Epithelial cell of prostate (primary cell): Measurements from ENCODE around the gene PLAC1.
A peak's percentile ranks its signal among the peaks of the same experiment; 100 is the strongest.

Source experiments
- DNase-seq: peaks from one replicate; pipeline ENCODE4 v3.0.0-alpha.2; 2011; ENCODE audit warnings: low read depth, low spot score
- H3K27ac ChIP-seq: fragments of 450-650 bp; 2 replicates; pipeline ENCODE4 v1.5.1; 2017; ENCODE audit warnings: mild to moderate bottlenecking

The PLAC1 gene

DNA sequence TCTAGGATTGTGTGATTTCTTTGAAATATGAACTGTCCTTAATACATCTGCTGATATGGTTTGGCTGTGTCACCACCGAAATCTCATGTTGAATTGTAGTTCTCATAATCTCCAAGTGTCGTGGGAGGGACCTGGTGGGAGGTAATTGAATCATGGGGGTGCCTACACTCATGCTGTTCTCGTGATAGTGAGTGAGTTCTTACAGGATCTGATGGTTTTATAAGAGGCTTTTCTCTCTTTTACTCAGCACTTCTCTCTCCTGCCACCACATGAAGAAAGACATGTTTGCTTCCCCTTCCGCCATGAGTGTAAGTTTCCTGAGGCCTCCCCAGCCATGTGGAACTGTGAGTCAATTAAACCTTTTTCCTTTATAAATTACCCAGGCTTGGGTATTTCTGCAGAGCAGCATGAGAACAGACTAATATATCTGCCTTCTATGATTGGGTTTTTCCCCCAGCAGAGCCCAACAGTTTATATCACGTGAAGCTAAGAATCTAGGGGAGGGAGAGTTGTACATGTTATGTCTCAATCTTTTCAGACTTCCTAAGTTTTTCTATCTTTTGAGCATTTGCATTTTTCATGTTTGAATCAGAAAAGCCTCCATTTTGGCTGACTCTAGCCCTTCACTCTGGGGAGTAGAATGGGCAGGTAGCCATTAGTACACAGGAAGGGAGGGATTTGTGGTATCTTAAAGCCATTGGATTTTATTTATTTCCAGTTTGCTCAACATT lies 58.9 kb downstream of the PLAC1 start:
- no peak overlapping the region for H3K27ac ChIP-seq
- no peak for DNase-seq

DNA sequence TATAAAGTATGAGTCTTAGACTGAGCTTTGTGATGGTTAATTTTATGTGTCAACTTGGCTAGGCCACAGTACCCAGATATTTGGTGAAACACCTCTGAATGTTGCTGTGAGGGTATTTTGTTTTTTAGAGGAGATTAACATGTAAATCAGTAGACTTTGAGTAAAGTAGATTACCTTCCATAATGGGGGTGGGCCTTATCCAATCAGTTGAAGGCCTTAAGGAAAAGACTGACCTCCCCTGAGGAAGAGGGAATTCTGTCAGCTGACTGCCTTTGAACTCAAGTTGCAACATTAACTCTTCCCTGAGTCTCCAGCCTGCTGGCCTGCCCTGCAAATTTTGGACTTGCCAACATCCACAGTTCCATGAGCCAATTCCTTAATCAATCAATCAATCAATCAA lies 66.0 kb downstream of the PLAC1 start:
- H3K27ac ChIP-seq: no peak overlapping the region
- no peak for DNase-seq

DNA sequence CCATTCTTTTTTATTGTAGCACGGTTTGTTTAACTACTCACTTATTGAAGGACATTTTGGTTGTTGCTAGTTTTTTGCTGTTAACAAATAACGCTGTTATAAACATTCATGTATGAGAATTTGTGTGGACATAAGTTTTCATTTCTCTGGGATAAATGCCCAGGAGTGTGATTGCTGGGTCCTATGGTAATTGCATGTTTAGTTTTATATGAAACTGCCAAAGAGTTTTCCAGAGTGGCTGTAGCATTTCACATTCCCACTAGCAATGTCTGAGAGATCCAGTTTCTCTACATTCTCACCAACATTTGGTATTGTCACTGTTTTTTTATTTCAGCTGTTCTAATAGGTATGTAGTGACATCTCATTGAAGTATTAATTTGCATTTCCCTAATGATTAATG lies 66.8 kb downstream of the PLAC1 start:
- no peak for DNase-seq
- H3K27ac ChIP-seq: no peak overlapping the region

DNA sequence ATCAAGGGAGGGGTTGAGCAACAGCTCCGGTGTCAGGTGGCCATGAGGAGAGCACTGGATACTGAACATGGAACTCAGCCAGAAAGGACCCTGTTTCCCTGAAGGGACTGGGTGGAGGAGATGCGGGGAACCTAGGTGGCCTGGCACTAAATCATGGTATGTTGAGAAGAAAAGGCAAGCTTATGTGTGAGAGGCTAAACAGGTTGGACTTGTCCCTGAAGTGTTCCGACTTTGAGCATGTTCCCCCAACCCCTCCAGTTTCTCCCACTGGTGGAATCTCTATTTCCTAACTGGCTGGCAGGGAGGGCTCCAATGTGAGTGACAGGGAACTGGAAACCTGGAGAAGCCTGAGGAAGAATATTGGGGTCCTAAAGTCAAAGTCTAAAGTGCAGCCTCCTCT lies 69.5 kb downstream of the PLAC1 start:
- no peak overlapping the region for H3K27ac ChIP-seq
- no peak for DNase-seq

DNA sequence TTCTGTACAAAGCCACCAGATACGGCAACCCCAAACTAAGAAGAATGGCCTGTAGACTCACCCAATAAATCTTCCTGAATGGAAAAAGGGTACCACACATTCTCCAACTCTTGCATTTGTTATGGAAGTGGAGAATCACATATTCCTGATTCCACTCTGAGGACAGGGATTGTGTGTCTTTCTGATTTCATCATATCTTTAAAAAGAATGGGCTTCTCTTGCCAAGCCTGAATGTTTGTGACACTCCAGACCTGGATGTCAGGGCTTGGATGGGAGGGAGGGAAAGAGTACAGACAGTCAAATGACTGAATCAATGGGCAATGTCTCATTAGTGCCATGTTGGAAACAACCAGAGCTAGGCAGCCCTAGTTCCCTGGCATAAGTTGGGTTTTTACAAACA lies 77.4 kb downstream of the PLAC1 start:
- DNase-seq: no peak
- no peak overlapping the region for H3K27ac ChIP-seq

DNA sequence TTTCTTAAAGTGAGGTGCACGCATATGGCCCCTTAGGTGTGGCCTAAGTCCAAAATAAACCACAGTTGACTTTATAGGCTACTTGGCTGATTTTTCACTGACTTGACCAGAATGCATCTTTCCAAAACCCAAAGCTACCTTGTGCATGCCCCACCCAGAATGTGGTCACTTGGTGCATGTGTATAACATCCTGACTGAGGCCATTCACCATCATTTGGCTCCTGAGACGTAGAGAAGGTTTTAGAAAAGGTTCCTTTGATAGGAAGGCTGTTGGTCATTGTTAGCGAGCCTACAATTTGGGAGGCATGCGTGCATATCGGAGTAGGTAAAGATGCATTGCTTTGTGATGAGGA lies 84.6 kb downstream of the PLAC1 start:
- H3K27ac ChIP-seq: peak overlapping the region; percentile 22
- no peak for DNase-seq

DNA sequence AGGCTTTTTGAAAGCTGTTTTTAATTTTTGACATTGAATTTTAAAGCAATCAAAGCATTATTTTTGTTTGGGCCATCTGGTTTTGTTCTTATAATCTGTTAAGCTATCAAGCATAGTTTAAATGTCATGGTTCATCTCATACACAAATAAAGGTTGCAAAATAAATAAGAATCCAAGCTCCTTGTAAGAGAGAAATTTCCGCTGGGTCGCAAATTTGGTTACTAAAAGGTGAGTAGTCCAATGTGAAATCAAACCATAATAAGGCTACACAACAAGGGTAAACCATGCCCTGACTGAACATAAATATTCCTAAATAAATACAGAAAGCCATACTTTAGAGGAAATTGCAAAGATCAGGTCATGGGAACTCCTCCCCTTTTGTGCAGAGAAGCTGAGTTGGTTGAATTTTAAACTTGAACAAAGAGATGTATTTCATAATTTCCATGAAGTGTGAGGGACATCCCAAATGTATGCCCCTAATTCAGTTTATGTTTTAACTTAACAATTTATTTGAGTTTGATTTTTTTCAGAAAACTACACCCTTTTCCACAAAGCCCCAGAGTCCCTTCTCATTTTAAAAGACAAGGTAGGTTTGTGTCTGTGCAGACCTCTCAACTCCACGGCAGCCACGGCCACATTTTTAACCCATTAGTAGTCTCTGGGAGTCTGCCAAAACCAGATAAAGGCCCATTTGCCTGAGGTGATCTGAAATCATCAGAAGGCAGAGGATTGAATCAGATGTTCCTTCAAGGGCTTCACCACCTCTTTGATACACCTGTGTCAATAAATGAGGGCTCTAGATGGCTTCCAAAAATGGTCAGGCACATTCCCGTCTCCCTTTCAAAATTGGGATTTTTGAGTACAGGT lies 85.2 kb downstream of the PLAC1 start:
- DNase-seq: peak; percentile 18

DNA sequence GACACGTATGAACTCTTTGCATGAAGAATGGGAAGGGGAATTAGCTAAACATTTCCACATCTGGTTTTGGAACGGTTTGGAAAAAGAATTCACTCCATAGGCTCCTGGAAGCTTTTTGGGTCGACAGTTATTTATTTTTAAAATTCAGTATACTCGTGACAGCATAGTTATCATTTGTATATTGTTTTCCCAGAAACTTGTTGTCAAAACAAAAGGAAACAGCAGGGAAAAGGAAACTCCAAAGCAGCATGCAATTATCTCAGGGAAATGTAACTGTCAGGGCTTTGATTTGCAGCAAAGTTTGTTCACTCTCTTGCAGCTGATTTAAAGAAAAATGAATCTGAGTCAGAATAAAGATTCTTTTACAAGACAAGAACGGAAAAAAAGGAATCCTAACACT lies 86.5 kb downstream of the PLAC1 start:
- no peak overlapping the region for H3K27ac ChIP-seq
- DNase-seq: no peak

More for the DNA sequence above, 85.2 kb downstream of the PLAC1 start:
- peak overlapping the region; percentile 22 for H3K27ac ChIP-seq

DNA sequence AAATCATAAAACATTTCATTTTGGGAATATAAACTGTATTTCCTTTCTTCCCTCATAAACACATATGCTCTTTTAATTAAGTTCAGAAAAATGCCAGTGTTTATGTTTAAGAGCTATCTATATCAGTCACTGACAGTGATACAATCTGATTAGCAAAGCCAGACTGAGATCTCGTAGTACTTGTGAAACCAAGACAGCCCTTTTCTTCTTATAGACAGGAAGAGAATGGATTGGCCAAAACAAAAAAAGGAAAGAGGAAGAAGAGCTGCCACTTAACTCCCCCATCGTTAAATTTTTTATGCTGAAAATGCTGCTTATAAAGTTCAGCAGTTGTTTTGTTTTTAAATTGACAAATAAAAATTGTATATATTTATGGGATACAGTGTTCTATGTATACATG lies 87.4 kb downstream of the PLAC1 start:
- H3K27ac ChIP-seq: no peak overlapping the region
- no peak for DNase-seq

DNA sequence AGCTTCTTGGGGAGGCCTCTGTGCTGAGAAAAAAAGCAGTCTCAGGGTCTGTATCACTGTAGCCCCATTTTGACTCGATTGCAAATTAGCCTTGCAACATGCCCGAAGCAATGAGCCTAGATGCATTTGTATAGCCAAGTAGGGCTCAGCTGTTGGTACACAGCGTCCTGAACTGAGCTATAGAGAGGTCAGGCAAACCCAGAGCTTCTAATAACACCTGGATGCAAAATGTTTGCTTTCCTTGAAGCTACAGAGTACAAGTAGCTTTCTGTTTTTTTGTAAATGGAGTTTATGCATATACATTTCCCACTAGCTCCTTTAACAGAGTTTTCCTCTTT lies 87.8 kb downstream of the PLAC1 start:
- H3K27ac ChIP-seq: no peak overlapping the region
- DNase-seq: no peak

DNA sequence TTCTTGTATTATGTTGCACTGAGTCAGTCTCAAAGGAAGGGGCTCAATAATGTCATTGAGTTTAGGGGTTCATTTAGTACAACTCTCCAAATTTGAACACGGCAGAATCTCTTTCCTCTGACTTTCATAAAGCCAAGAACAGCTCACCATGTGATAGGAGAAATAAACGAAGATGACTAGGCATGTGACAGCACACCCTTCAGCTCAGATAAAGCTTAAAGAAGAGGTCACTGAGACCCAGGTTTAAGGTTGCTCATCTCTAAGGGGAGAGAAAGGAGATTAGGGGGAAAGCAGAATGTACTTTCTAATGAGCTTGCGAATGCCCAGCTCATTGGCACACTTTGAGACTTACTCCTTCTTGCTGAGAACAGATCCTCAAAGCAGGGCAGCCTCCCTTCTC lies 89.0 kb downstream of the PLAC1 start:
- no peak for DNase-seq
- no peak overlapping the region for H3K27ac ChIP-seq

DNA sequence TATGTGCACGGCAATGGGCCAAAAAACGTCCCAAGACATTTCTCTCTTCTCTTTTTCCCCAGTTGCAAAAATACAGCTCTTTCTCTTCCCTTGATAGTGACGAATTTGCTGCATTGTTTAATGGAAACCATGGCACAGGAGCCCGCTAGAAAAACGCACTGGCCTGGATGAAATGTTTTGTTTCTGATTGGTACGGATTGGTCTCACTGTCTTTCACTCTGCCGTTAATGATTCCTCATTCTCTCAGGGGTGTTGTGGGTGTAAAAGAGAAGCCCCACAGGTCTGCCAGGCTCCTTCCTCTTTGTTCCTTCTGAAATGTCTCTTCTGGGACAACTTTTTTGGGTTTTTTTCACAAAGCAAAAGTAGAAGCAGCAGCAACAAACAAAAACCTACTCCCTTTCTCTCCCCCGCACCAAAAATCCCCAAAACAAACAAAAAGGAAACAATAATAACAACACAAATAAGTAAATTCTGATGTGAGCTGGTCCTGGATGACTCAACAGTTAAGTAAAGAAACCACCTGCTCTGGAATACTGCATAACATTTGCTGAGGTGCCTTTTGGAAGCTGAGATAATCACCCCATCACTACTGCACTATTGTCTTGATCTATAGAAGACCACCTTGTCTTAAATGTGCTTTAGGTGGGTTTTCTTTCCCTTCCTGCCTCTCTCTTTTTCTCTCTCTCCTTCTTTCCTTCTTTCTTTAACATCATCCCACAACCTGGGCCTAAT lies 89.8 kb downstream of the PLAC1 start:
- no peak overlapping the region for H3K27ac ChIP-seq
- DNase-seq: no peak

DNA sequence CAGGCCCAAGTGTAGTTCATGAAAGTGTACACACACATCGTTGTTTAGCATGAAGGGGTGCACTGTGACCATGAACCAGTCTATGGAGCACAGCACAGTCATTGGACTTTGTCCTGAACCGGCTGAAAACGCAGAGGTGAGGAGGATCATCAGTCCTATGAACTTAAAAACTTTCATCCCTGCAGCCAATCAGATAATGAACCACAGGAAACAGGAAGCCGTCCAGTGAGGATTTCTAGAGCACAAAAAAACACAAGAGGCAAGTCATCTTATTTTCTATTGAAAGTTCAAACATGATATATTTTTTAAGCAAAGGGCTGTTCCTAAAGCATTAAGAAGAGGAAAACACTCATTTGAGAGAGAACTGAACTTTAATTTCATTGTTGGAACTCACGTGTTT lies 91.8 kb downstream of the PLAC1 start:
- no peak overlapping the region for H3K27ac ChIP-seq
- no peak for DNase-seq

DNA sequence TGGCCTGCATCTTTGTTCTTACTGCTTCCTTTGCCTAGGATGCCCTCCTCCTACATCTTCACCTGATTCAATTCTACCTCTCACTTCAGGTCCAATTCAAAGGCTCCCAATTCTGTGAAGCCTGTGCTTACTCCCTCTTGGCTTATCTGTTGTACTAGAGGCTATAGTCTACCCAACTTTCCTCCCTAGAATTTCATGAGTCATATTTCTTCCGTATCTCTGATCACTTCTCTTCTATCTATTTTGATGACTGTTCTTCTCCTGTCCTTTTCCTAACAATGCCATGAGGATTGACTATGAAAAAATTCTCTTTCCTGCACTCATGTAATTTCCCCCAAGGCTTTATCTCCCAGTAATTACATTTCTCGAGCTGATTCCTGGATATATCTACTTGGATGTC lies 96.3 kb downstream of the PLAC1 start:
- H3K27ac ChIP-seq: no peak overlapping the region
- DNase-seq: no peak

DNA sequence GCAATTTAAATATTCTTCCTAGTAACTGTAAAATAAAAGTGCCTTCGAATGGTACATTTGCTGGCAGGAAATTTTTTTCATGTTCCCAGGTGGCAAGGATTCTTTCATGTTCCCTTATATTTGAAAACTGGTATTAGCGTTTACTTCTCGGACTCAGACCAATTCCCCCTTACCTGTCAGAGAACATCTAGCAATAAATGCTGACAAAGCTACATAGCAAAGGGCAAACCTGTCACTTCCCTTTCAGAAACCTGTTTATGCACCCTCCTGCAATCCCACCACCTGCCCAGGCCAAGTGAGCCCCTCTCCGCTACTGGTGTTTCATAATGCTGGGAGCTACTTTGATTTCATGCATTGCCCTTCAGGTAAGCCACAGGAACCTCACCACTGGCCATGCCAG lies 100.1 kb downstream of the PLAC1 start:
- no peak for DNase-seq
- H3K27ac ChIP-seq: no peak overlapping the region

DNA sequence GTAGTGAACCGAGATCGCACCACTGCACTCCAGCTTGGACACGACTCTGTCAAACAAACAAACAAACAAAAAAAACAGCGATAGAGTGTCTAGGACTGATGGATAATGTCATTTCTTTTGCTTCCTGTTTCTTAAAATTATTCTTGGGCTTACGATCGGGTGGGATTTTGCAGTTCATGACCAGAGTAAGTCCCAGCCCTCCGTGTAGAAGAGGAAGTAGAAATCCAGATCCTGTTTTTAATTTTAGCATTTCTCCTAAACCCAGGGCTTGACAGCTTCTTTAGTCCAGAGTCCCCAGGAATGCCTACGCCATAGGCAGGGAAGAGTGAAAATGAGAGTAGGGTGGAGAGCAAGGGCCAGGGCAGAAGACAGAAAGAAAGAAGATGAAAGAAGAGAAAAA lies 104.0 kb downstream of the PLAC1 start:
- H3K27ac ChIP-seq: no peak overlapping the region
- no peak for DNase-seq

DNA sequence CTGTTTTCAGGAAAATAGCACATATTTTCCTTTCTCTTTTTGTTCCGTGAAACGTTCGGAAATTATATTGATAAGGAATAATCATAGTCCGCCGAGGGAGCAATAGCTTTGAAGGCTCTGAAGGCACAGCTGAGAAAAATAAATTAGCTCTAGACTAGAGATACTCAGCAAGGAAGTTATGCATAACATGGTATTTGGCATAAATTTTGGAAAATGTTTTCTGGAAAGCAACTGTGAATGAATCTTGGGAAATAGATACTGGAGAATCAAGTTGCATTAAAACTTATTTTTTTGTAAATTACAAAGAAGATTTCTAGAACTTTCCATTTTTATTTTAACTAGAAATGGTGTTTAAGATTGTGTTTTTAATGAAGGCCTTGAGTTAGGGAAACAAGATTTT lies 105.9 kb downstream of the PLAC1 start:
- DNase-seq: no peak

DNA sequence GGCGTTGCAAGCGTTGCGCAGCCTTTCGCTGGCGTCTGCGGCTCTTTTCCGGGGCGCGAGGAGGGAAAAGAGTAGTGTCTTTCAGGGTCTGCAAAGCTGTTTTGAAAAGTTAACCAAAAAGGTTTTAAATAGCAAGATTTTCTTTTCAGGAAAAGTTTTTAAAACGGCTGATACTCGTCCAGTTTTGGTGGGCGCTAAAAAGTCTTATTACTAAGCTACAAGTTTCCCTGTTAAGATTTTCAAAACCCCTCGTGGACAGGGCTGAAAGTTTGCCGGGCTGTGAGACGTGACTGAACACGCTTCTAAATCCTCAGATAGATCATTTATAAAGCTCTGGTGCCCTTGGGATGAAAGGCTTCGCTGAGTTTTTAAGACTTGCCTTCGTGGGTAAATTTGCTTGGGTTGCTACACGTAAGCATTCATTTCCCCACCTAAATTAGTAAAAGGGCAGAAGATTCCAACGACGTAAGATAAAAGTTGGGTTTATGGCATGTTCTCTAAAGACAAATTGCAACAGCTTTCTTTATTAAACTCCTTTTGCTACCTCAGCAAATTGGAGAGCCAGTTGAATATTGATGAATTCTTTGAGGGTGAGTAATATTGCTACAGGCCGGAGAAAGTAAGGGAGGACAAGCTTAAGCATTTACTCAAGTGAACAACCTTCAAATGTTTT lies 106.8 kb downstream of the PLAC1 start:
- no peak for DNase-seq
- H3K27ac ChIP-seq: no peak overlapping the region

More for the DNA sequence above, 105.9 kb downstream of the PLAC1 start:
- H3K27ac ChIP-seq: no peak overlapping the region

DNA sequence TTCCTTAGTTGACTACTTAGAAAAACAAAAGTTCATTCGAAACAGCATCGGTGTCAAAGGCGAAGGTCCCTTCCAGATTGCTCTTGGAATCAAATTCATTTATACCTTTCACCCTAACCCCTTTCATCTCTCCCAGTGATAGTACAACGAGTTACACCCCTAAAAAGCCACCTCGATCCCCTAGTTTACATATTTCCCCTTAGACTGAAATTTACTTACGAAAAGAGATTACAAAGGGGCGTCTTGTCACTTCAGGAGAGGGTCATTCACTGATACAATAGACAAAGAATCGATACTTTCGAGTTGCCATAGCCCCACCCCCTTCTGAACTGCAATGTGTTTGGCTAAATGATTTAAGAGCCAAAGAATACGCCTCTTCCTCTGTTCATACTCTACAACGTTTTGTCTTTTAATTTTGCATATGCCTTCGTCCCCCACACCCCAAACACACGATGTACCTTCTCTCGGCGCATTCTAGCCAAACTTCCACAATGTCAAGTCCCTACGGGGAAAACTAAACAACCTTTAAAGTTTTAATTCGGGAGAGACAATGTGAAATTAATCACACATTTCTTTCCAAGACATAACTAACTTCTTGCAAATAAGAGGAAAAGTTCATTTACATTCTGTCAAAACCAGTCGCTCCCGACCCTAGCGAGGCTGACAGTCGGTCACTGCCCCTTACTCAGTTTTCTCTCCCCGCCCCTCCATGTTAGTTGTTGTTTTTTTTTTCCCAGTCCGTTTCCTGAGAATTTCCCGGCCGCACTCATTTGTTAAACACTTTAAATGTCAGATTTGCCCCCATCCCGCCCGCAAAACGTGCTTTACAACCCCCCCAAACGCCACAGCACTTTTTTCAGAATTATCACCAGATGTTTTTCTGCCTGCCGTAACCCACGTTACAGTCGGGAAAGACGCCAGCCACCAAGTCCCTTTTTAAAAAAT lies 109.7 kb downstream of the PLAC1 start:
- no peak for DNase-seq
- H3K27ac ChIP-seq: peak overlapping the region; percentile 74
